Measurements from ENCODE around the gene ROBO1.

ROBO1 gene

DNA sequence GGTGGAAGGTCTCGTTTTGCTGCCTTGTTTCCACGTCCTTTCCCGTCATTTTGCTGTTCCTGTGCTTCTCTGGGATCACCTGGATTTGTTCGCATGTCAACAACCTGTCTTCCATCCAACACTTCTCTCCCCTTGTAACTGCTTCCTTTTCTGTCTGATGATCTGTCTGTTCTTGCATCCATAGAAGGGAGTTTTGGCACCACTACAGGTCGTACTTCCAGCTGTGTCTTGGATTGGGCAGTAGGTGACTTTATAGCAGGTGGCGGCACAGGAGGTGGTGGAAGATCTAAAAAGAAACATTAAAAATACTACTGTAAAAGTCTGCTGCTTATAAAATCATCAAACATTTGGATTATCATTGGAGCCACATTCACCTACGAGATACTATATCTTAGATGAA is 1161.0 kb downstream of the ROBO1 start:
- no peak overlapping the region for H3K4me3 ChIP-seq

DNA sequence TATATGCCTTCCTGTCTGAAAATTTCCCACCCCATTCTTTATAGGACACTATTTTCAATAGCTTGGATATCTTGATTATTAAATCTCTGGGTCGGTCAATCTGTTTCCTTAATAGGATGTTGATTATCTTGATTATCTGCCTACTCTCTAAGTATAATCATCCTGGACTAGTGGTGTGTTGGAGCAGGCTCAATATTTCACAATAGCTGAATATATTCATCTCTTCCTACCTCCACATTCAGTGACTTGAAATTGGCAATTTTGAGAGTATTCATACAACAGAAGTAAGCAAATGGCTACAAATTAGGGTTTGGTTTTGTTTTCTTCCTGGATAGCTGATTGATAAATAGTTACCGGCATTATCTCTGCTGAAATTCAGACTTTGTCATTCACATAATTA is 1162.6 kb downstream of the ROBO1 start:
- Histone ChIP-seq H3K27ac (no peak overlapping the region), H3K4me3 (no peak overlapping the region)

More for the DNA sequence above, 1161.0 kb downstream of the ROBO1 start:
- H3K27ac ChIP-seq = no peak overlapping the region

GRCh38 chr3:78604341-78604740 is 1163.5 kb downstream of the ROBO1 start:
- Histone ChIP-seq H3K27ac (no peak overlapping the region), H3K4me3 (no peak overlapping the region)

- Histone ChIP-seq H3K27ac (no peak overlapping the region), H3K4me3 (no peak overlapping the region)
These were observed 1166.5 kb downstream of the ROBO1 start for GRCh38 chr3:78601249-78601648.

DNA sequence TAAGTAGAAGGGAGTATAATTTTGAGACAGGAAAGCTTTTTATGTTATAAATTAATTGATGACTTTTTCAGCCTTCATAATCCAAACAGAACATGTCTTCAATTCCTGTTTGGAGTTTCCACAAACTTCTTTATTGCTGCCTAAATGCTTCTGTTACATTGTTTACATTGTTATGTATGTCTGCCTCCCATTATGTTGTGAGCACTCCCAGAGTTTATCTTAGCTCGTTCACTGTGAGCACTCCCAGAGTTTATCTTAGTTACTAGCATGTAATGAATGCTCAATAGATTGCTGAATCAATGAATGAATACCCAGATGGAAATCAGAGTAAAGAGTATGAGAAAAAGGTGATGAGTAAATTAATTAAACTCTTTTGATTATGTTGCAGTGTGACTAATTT is 1178.0 kb downstream of the ROBO1 start:
- Histone ChIP-seq H3K4me3 (no peak overlapping the region), H3K27ac (no peak overlapping the region)

DNA sequence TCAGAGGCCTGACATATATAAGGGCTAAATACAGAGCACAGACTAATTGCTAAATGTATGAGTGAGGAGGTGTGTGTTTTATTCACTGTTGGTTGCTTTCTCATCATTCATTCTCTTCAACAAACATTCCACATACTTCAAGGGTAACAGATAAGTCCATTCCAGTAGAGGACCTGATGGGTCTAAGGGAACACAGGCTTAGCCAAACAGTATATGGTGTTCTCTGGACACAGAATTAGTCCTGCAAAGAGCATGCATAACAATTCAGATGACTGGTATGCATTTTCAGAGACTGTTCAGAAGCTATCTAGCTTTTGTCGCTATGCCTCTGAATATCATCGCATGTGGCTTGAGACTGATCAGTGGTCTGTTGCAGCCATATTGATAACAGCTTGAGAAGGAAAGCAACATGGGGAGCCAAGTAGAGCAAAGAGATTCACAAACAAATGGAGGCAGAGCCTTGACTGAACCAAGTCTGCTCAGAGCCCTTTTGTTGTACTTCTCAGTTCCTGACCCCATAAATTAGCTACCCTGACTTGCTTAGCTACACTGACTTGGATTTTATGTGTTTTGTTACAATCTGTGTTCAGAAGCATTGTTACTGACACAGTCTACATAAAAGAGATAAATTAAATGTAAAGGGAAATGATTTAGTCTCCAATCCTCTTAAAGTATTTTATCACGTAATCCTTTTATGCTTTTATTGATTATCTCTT is 1178.7 kb downstream of the ROBO1 start:
- no peak overlapping the region for H3K27ac ChIP-seq
- H3K4me3 ChIP-seq = no peak overlapping the region

GRCh38 chr3:78580681-78581080 is 1187.1 kb downstream of the ROBO1 start:
- Histone ChIP-seq H3K4me3 (no peak overlapping the region), H3K27ac (no peak overlapping the region)

DNA sequence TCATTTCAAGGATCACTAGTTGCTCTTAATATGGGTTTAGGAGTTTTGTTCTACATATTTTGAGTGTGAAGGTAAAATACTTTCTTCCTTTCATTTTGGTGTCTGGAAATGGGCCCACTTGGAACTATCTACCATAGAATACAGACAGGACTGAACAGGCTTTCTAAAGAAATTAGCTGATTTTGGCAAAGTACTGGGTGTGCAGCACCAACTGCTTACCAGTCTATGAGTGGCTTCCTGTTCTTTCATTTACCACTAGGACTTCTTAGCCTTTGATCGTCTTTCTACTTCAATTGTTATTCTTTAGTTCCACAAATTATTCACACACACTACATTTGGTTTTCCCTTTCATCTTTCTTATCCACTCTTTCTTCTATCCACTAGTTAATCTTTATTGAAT is 1196.3 kb downstream of the ROBO1 start:
- H3K4me3 ChIP-seq = no peak overlapping the region
- H3K27ac ChIP-seq = no peak overlapping the region

DNA sequence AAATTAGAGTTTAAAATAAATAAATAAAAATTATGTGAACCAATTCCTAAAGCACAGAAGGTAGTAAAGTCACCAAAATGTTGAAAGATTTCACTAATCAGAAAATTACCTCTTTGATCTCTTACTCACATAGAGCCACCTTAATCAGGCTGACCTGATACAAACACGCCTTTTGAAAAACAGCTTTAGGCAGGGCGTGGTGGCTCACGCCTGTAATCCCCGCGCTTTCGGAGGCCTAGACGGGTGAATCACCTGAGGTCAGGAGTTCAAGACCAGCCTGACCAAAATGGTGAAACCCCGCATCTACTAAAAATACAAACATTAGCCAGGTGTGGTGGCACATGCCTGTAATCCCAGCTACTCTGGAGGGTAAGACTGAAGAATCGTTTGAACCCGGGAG is 1197.3 kb downstream of the ROBO1 start:
- Histone ChIP-seq H3K27ac (no peak overlapping the region), H3K4me3 (no peak overlapping the region)

DNA sequence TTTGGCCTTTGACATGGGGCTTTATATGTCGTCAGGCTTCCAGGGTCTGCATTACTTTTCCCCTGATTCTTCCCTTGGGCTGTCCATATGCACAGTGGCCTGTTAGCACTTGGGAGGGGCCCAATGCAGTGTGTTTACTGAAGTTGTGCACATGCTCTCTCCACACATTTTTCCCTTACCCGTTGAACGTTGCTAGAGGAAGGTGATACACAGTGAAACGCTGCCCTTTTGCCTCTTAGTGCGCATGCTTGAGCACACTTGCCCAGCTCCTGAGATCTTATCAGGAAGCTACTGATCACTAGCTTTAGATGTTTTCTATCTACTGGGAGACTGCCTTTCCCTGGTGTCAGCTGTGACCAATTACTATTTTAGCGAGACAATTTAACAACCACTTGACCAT is 1198.0 kb downstream of the ROBO1 start:
- H3K27ac ChIP-seq = no peak overlapping the region
- no peak overlapping the region for H3K4me3 ChIP-seq

- Histone ChIP-seq H3K4me3 (no peak overlapping the region), H3K27ac (no peak overlapping the region)
These were observed 1202.1 kb downstream of the ROBO1 start for GRCh38 chr3:78565712-78566111.

- no peak overlapping the region for H3K27ac ChIP-seq
- H3K4me3 ChIP-seq = no peak overlapping the region
These were observed 1205.5 kb downstream of the ROBO1 start for GRCh38 chr3:78562328-78562727.

Data from skin epidermis (tissue), 12 donors.